WTC11 (cell line): ENCODE measurements around the gene ZNF664. TPM values are rescaled to one million over a fixed set of nuclear protein-coding genes. Genes with fewer than 3 reads are reported as not detected.

Experiments used
- ATAC-seq: fragments of 200-7000 bp; cut with Tn5 transposase; 2 replicates; pipeline ENCODE4 v1.10.0; 2021; ENCODE audit warnings: mild to moderate bottlenecking, moderate library complexity
- CTCF ChIA-PET: fragments of 300-600 bp; sonication (Branson Sonifier 250); formaldehyde crosslinking; loops from one replicate; lab custom pipeline; 2021; ENCODE audit warnings: antibody characterized with exemption; lab: Charles Lee
- POLR2A ChIA-PET: fragments of 350-600 bp; sonication (Branson Sonifier 250); formaldehyde crosslinking; loops from one replicate; lab custom pipeline; 2021; ENCODE audit warnings: antibody characterized with exemption; lab: Charles Lee
- DNase-seq: peaks from one replicate; pipeline ENCODE4 v3.0.0; 2021; ENCODE audit warnings: low spot score
- H3K27ac Mint-ChIP-seq: 2 replicates; pipeline ENCODE4 v1.8.0; 2021; ENCODE audit warnings: mixed read lengths
- H3K27me3 Mint-ChIP-seq: 2 replicates; pipeline ENCODE4 v1.8.0; 2021; ENCODE audit warnings: low read depth, mild to moderate bottlenecking, moderate library complexity, mixed read lengths
- H3K36me3 Mint-ChIP-seq: 2 replicates; pipeline ENCODE4 v1.8.0; 2021; ENCODE audit warnings: mixed read lengths
- H3K4me1 Mint-ChIP-seq: 2 replicates; pipeline ENCODE4 v1.8.0; 2022; ENCODE audit warnings: mixed read lengths
- H3K4me3 Mint-ChIP-seq: 2 replicates; pipeline ENCODE4 v1.8.0; 2021; ENCODE audit warnings: mild to moderate bottlenecking, moderate library complexity, mixed read lengths
- H3K9me3 Mint-ChIP-seq: 2 replicates; pipeline ENCODE4 v1.8.0; 2021; ENCODE audit warnings: mixed read lengths
- ARID4B ChIP-seq: sonication (generic); formaldehyde crosslinking; IDR thresholded peaks from 2 replicates; pipeline ENCODE4 v1.8.0; 2023; ENCODE audit warnings: missing genetic modification reagents, mild to moderate bottlenecking, borderline replicate concordance
- ATF3 ChIP-seq: sonication (generic); formaldehyde crosslinking; conservative IDR thresholded peaks from 2 replicates; pipeline ENCODE4 v1.8.1; 2022; ENCODE audit warnings: mild to moderate bottlenecking, missing genetic modification reagents
- CBFB ChIP-seq: sonication (generic); formaldehyde crosslinking; IDR thresholded peaks from 2 replicates; pipeline ENCODE4 v1.8.1; 2022; ENCODE audit warnings: mild to moderate bottlenecking, low read depth, missing genetic modification reagents
- CDX4 ChIP-seq: fragments of 250-450 bp; sonication (Bioruptor Pico); IDR thresholded peaks from 2 replicates; pipeline ENCODE4 v1.9.0; 2021; ENCODE audit warnings: moderate library complexity, mild to moderate bottlenecking, inconsistent platforms, borderline replicate concordance
- CREB1 ChIP-seq: sonication (generic); formaldehyde crosslinking; IDR thresholded peaks from 2 replicates; pipeline ENCODE4 v1.8.0; 2023; ENCODE audit warnings: mild to moderate bottlenecking, missing genetic modification reagents
- E2F4 ChIP-seq: sonication (generic); formaldehyde crosslinking; IDR thresholded peaks from 2 replicates; pipeline ENCODE4 v1.8.1; 2022; ENCODE audit warnings: low read depth, mild to moderate bottlenecking, moderate library complexity, missing genetic modification reagents, borderline replicate concordance
- E2F5 ChIP-seq: sonication (generic); formaldehyde crosslinking; IDR thresholded peaks from 2 replicates; pipeline ENCODE4 v1.8.1; 2022; ENCODE audit warnings: mild to moderate bottlenecking, moderate library complexity, missing genetic modification reagents
- FOXK1 ChIP-seq: sonication (generic); formaldehyde crosslinking; IDR thresholded peaks from 2 replicates; pipeline ENCODE4 v1.8.0; 2022; ENCODE audit warnings: mild to moderate bottlenecking, moderate library complexity, missing genetic modification reagents
- FOXP4 ChIP-seq: sonication (generic); formaldehyde crosslinking; IDR thresholded peaks from 2 replicates; pipeline ENCODE4 v1.8.0; 2022; ENCODE audit warnings: mild to moderate bottlenecking, missing genetic modification reagents
- HMGXB4 ChIP-seq: sonication (generic); formaldehyde crosslinking; IDR thresholded peaks from 2 replicates; pipeline ENCODE4 v1.8.1; 2023; ENCODE audit warnings: mild to moderate bottlenecking, moderate library complexity, missing genetic modification reagents
- JUN ChIP-seq: sonication (generic); formaldehyde crosslinking; IDR thresholded peaks from 2 replicates; pipeline ENCODE4 v1.8.0; 2023; ENCODE audit warnings: mild to moderate bottlenecking, missing genetic modification reagents
- MLX ChIP-seq: sonication (generic); formaldehyde crosslinking; IDR thresholded peaks from 2 replicates; pipeline ENCODE4 v1.8.1; 2023; ENCODE audit warnings: mild to moderate bottlenecking, missing genetic modification reagents, moderate library complexity
- MXD4 ChIP-seq: fragments of 250-450 bp; sonication (Bioruptor Pico); IDR thresholded peaks from 2 replicates; pipeline ENCODE4 v1.8.0; 2021; ENCODE audit warnings: mild to moderate bottlenecking, moderate library complexity, borderline replicate concordance
- OVOL2 ChIP-seq: fragments of 250-450 bp; sonication (Bioruptor Pico); IDR thresholded peaks from 2 replicates; pipeline ENCODE4 v1.9.0; 2021; ENCODE audit warnings: mild to moderate bottlenecking, borderline replicate concordance
- RORB ChIP-seq: fragments of 250-450 bp; sonication (Bioruptor Pico); IDR thresholded peaks from 2 replicates; pipeline ENCODE4 v1.9.0; 2021; ENCODE audit warnings: mild to moderate bottlenecking
- SMAD3 ChIP-seq: sonication (generic); formaldehyde crosslinking; IDR thresholded peaks from 2 replicates; pipeline ENCODE4 v1.8.0; 2022; ENCODE audit warnings: missing genetic modification reagents, mild to moderate bottlenecking, borderline replicate concordance
- ZNF232 ChIP-seq: sonication (generic); formaldehyde crosslinking; IDR thresholded peaks from 2 replicates; pipeline ENCODE4 v1.8.0; 2022; ENCODE audit warnings: mild to moderate bottlenecking, missing genetic modification reagents
- ZNF423 ChIP-seq: fragments of 250-450 bp; sonication (Bioruptor Pico); IDR thresholded peaks from 2 replicates; pipeline ENCODE4 v2.1.2; 2022; ENCODE audit warnings: mild to moderate bottlenecking, moderate library complexity
- total RNA-seq: library from RNA; stranded (reverse); gene quantifications from 3 replicates; pipeline ENCODE4 v1.2.3, GENCODE V29; 2021

Gene ZNF664
- total RNA-seq, 1 experiment from 2014 or later: 61.7 TPM

GRCh38 chr12:123976227-123976826, 3.3 kb downstream of the ZNF664 start:
- no peaks in the 10 kb centered on the region for H3K9me3 Mint-ChIP-seq
- DNase-seq (no peak), ATAC-seq (no peak)
- peaks cover 14% of the 10 kb centered on the region for H3K36me3 Mint-ChIP-seq
- ChIA-PET POLR2A (no interaction called here), CTCF (interaction anchor here (0.9 kb wide), 1 partner anchor 71 kb away, joined by 3 read pairs; no protein-coding TSS in a partner anchor)
- no peak overlapping the region for H3K27ac Mint-ChIP-seq
- TF ChIP-seq ARID4B (CRISPR knock-in tag) (no peak), OVOL2 (CRISPR knock-in tag) (no peak), ATF3 (CRISPR knock-in tag) (no peak), HMGXB4 (CRISPR knock-in tag) (no peak), MLX (no peak)
- H3K4me3 Mint-ChIP-seq: no peak overlapping the region
- H3K4me1 Mint-ChIP-seq: peaks cover 15% of the 10 kb centered on the region
- H3K27me3 Mint-ChIP-seq: peaks cover 37% of the 10 kb centered on the region

- no peak for ATAC-seq
- CTCF ChIA-PET: no interaction called here
- H3K36me3 Mint-ChIP-seq: peaks cover 14% of the 10 kb centered on the region
- H3K4me3 Mint-ChIP-seq: no peak overlapping the region
- H3K9me3 Mint-ChIP-seq: no peaks in the 10 kb centered on the region
- peaks cover 24% of the 10 kb centered on the region for H3K27me3 Mint-ChIP-seq
- DNase-seq: no peak
- H3K4me1 Mint-ChIP-seq: peaks cover 8% of the 10 kb centered on the region
- H3K27ac Mint-ChIP-seq: no peak overlapping the region
- POLR2A ChIA-PET: no interaction called here
- TF ChIP-seq HMGXB4 (CRISPR knock-in tag) (no peak), FOXP4 (CRISPR knock-in tag) (no peak), E2F4 (CRISPR knock-in tag) (no peak), SMAD3 (CRISPR knock-in tag) (no peak), MLX (no peak), RORB (CRISPR knock-in tag) (no peak), MXD4 (CRISPR knock-in tag) (no peak), CBFB (no peak), ZNF232 (CRISPR knock-in tag) (no peak), FOXK1 (CRISPR knock-in tag) (no peak), JUN (CRISPR knock-in tag) (no peak), CREB1 (CRISPR knock-in tag) (no peak), CDX4 (CRISPR knock-in tag) (no peak), ZNF423 (no peak), OVOL2 (CRISPR knock-in tag) (no peak), E2F5 (CRISPR knock-in tag) (no peak)
These were observed 6.6 kb downstream of the ZNF664 start for GRCh38 chr12:123979566-123979965.
